Coronary artery (tissue), 2 donors: ENCODE results near the gene TTC21A.
A peak's percentile ranks its signal among the peaks of the same experiment; 100 is the strongest.

Experiments
- DNase-seq: peaks from one replicate; pipeline ENCODE4 v3.0.0-alpha.2; 2017; ENCODE audit warnings: low spot score
- H3K27ac ChIP-seq, 2 donors: fragments of 200-600 bp; sonication (generic); one replicate each; pipeline ENCODE4 v1.5.1; 2016 to 2019
- H3K4me3 ChIP-seq: fragments of 200-600 bp; sonication (generic); 2 replicates; pipeline ENCODE4 v1.5.1; 2016; ENCODE audit warnings: mild to moderate bottlenecking, moderate library complexity
- CTCF ChIP-seq: fragments of 200-600 bp; sonication (generic); IDR thresholded peaks from one replicate; pipeline ENCODE4 v1.5.1; 2019; ENCODE audit warnings: antibody characterized with exemption

TTC21A gene

GRCh38 chr3:39171860-39172259 is 64.4 kb downstream of the TTC21A start:
- no peak for TF ChIP-seq CTCF
- Histone ChIP-seq H3K4me3 (no peak overlapping the region), H3K27ac (no peak overlapping the region)
- DNase-seq: no peak

- no peak overlapping the region for H3K27ac ChIP-seq
- no peak overlapping the region for H3K4me3 ChIP-seq
- no peak for TF ChIP-seq CTCF
- DNase-seq: no peak
Observed at GRCh38 chr3:39173318-39174125, 66.0 kb downstream of the TTC21A start.

- Histone ChIP-seq H3K27ac (peak overlapping the region; percentile 94 to 96), H3K4me3 (no peak overlapping the region)
- no peak for DNase-seq
- no peak for TF ChIP-seq CTCF
Observed at GRCh38 chr3:39176025-39176714, 68.7 kb downstream of the TTC21A start.

GRCh38 chr3:39177708-39178332 is 70.3 kb downstream of the TTC21A start:
- TF ChIP-seq CTCF: no peak
- Histone ChIP-seq H3K27ac (peak overlapping the region; percentile 94 to 96), H3K4me3 (peak overlapping the region; percentile 63)
- peak; percentile 97 for DNase-seq

GRCh38 chr3:39178553-39178952 is 71.1 kb downstream of the TTC21A start:
- DNase-seq: no peak
- H3K27ac ChIP-seq: peak overlapping the region; percentile 94 to 96
- H3K4me3 ChIP-seq: peak overlapping the region; percentile 63
- TF ChIP-seq CTCF: no peak

- Histone ChIP-seq H3K4me3 (peak overlapping the region; percentile 72), H3K27ac (peak overlapping the region; percentile 94 to 96)
- no peak for TF ChIP-seq CTCF
- DNase-seq: no peak
Observed at GRCh38 chr3:39180183-39180545, 72.7 kb downstream of the TTC21A start.
